HG03342 (cell line): ENCODE results near the gene CCSER1.
"Not testable (repeated sequence)": the region's sequence is repeated elsewhere in the genome, so short reads cannot be mapped to it uniquely, and the experiment has no call there.

Experiments
- ATAC-seq: cut with Tn5 transposase; IDR thresholded peaks from one replicate; pipeline ENCODE4 v1.9.1; 2021; ENCODE audit warnings: mild to moderate bottlenecking, moderate library complexity; ENCODE audit not compliant: unreplicated experiment

Gene CCSER1

GRCh38 chr4:90641861-90642599 lies 514.8 kb downstream of the CCSER1 start:
- no peak for ATAC-seq

- ATAC-seq = no peak
These were observed 516.0 kb downstream of the CCSER1 start for GRCh38 chr4:90643156-90643555.

GRCh38 chr4:90648311-90648710 lies 521.1 kb downstream of the CCSER1 start:
- no peak for ATAC-seq

- no peak for ATAC-seq
These were observed 521.6 kb downstream of the CCSER1 start for GRCh38 chr4:90648791-90649190.

GRCh38 chr4:90660672-90661071 lies 533.5 kb downstream of the CCSER1 start:
- no peak for ATAC-seq

- ATAC-seq = no peak
These were observed 543.0 kb downstream of the CCSER1 start for GRCh38 chr4:90670183-90670582.

GRCh38 chr4:90689739-90690138 lies 562.5 kb downstream of the CCSER1 start:
- no peak for ATAC-seq

GRCh38 chr4:90695411-90695810 lies 568.2 kb downstream of the CCSER1 start:
- ATAC-seq = no peak

GRCh38 chr4:90705501-90705900 lies 578.3 kb downstream of the CCSER1 start:
- not testable (repeated sequence) for ATAC-seq

- no peak for ATAC-seq
These were observed 588.0 kb downstream of the CCSER1 start for GRCh38 chr4:90715242-90715641.

GRCh38 chr4:90718931-90719330 lies 591.7 kb downstream of the CCSER1 start:
- ATAC-seq = no peak

- ATAC-seq = no peak
These were observed 600.7 kb downstream of the CCSER1 start for GRCh38 chr4:90727938-90728337.

- no peak for ATAC-seq
These were observed 603.6 kb downstream of the CCSER1 start for GRCh38 chr4:90730752-90731151.

GRCh38 chr4:90733211-90733610 lies 606.0 kb downstream of the CCSER1 start:
- no peak for ATAC-seq

GRCh38 chr4:90745176-90745575 lies 618.0 kb downstream of the CCSER1 start:
- no peak for ATAC-seq

- no peak for ATAC-seq
These were observed 625.9 kb downstream of the CCSER1 start for GRCh38 chr4:90753068-90753467.

- ATAC-seq = no peak
These were observed 630.4 kb downstream of the CCSER1 start for GRCh38 chr4:90757534-90758060.

GRCh38 chr4:90760059-90760458 lies 632.9 kb downstream of the CCSER1 start:
- ATAC-seq = no peak

- no peak for ATAC-seq
These were observed 639.6 kb downstream of the CCSER1 start for GRCh38 chr4:90766837-90767236.

- ATAC-seq = no peak
These were observed 642.1 kb downstream of the CCSER1 start for GRCh38 chr4:90769251-90769650.

- no peak for ATAC-seq
These were observed 653.0 kb downstream of the CCSER1 start for GRCh38 chr4:90780193-90780592.

- no peak for ATAC-seq
These were observed 659.4 kb downstream of the CCSER1 start for GRCh38 chr4:90786602-90787001.

- ATAC-seq = no peak
These were observed 665.5 kb downstream of the CCSER1 start for GRCh38 chr4:90792696-90793095.
